Measurements from ENCODE around the gene IGFL3. TPM values are rescaled to one million over a fixed set of nuclear protein-coding genes. Genes with fewer than 3 reads are reported as not detected.

The IGFL3 gene
- polyA plus RNA-seq, 3 donors, result not detected

- Histone ChIP-seq H3K79me2 (ENCODE audit: insufficient read depth, low read length) (no peaks in the 10 kb centered on the region), H2AFZ (ENCODE audit: insufficient read depth, low read depth, low read length, poor library complexity, severe bottlenecking) (no peak overlapping the region), H3K27ac (ENCODE audit: low read depth in 1 of 2, low read length in 2 of 2) (no peak overlapping the region), H3K27me3 (ENCODE audit: control insufficient read depth in 2 of 2, insufficient read depth in 2 of 2, low read length in 2 of 2) (peaks cover 4 to 7% of the 10 kb centered on the region in 2 donors), H3K36me3 (replicated peaks in 1 of 2; ENCODE audit: control insufficient read depth in 1 of 2, insufficient read depth in 2 of 2, low read length in 2 of 2) (no peaks in the 10 kb centered on the region), H3K4me2 (replicated peaks; ENCODE audit: extremely low read depth, low read length, poor library complexity, severe bottlenecking) (no peak overlapping the region), H3K4me3 (replicated peaks in 1 of 3; ENCODE audit: low read depth in 2 of 3, low read length in 3 of 3) (no peak overlapping the region), H3K9me3 (replicated peaks in 1 of 2; ENCODE audit: control insufficient read depth in 1 of 2, insufficient read depth in 1 of 2, low read length in 2 of 2) (no peaks in the 10 kb centered on the region), H4K20me1 (ENCODE audit: insufficient read depth, low read length) (no peaks in the 10 kb centered on the region), H3K9ac (ENCODE audit: insufficient read depth, low read length, poor library complexity, severe bottlenecking) (no peak overlapping the region), H3K4me1 (ENCODE audit: control insufficient read depth in 1 of 2, insufficient read depth in 2 of 2, low read length in 2 of 2) (no peaks in the 10 kb centered on the region)
- no peaks in the 10 kb centered on the region for H3K36me3 Mint-ChIP-seq
- H3K27ac Mint-ChIP-seq, result no peak overlapping the region
- no peak overlapping the region for H3K4me3 Mint-ChIP-seq
- peaks cover 12 to 15% (median 15%) of the 10 kb centered on the region in 3 donors for H3K27me3 Mint-ChIP-seq (ENCODE audit: low read depth in 3 of 3)
- H3K9me3 Mint-ChIP-seq, result peaks cover 0 to 2% (median 0%) of the 10 kb centered on the region in 7 donors
- intact Hi-C loops (cut with micrococcal nuclease), result no loop called here
- WGBS (ENCODE audit: insufficient coverage), result no CpG with 5 or more reads among the region's 3 CpGs
- DNase-seq, result no peak
- H3K4me1 Mint-ChIP-seq, result no peaks in the 10 kb centered on the region
- no peak for TF ChIP-seq CTCF (IDR thresholded peaks at IDR 0.05)
Measured at GRCh38 chr19:46116121-46116520, 8.4 kb downstream of the IGFL3 start.

DNA sequence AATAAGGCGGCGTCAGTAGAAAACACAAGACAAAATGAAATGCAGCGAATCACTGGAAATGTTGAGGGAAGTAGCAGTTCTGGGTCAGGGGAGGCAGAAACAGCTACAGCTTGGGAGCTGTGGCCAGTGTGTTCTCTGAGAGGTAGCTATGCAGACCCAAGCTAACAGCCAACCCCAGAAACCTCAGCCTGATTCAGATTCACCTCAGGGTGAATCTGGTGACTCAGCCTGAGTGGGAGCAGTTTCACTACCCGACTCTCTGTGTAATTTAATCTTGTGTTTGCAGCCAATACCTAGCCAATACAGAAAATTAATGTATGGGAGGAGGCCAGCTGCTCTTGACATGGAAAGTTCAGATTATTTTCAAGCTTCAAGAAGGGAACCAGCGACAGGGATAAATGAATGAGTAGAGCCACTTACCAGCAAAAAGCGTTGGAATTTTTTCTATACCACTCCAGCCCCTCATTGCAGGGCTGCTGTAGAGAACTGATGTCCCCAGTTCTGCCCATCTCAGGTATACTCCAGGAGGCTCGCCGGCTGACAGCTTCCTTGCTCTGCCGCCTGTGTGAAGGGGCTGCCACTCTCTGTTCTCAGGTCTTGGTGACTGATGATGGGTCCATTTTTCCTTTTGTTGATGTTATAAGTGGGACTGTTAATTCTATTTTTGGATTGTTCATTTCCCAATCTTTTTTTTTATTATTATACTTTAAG is 8.9 kb downstream of the IGFL3 start:
- Histone ChIP-seq H3K36me3 (replicated peaks in 1 of 2; ENCODE audit: control insufficient read depth in 1 of 2, insufficient read depth in 2 of 2, low read length in 2 of 2) (no peaks in the 10 kb centered on the region), H3K9ac (ENCODE audit: insufficient read depth, low read length, poor library complexity, severe bottlenecking) (no peak overlapping the region), H3K4me2 (replicated peaks; ENCODE audit: extremely low read depth, low read length, poor library complexity, severe bottlenecking) (no peak overlapping the region), H4K20me1 (ENCODE audit: insufficient read depth, low read length) (no peaks in the 10 kb centered on the region), H3K27me3 (ENCODE audit: control insufficient read depth in 2 of 2, insufficient read depth in 2 of 2, low read length in 2 of 2) (peaks cover 4 to 8% of the 10 kb centered on the region in 2 donors), H3K4me3 (replicated peaks in 1 of 3; ENCODE audit: low read depth in 2 of 3, low read length in 3 of 3) (no peak overlapping the region), H2AFZ (ENCODE audit: insufficient read depth, low read depth, low read length, poor library complexity, severe bottlenecking) (no peak overlapping the region), H3K79me2 (ENCODE audit: insufficient read depth, low read length) (no peaks in the 10 kb centered on the region), H3K9me3 (replicated peaks in 1 of 2; ENCODE audit: control insufficient read depth in 1 of 2, insufficient read depth in 1 of 2, low read length in 2 of 2) (no peaks in the 10 kb centered on the region), H3K4me1 (ENCODE audit: control insufficient read depth in 1 of 2, insufficient read depth in 2 of 2, low read length in 2 of 2) (no peaks in the 10 kb centered on the region), H3K27ac (ENCODE audit: low read depth in 1 of 2, low read length in 2 of 2) (no peak overlapping the region)
- WGBS (ENCODE audit: insufficient coverage), result 90% methylated on average over 3 of the region's 9 CpGs
- Mint-ChIP-seq H3K27me3 (ENCODE audit: low read depth in 3 of 3) (peaks cover 11 to 15% (median 15%) of the 10 kb centered on the region in 3 donors), H3K36me3 (no peaks in the 10 kb centered on the region), H3K4me1 (no peaks in the 10 kb centered on the region), H3K27ac (no peak overlapping the region), H3K4me3 (no peak overlapping the region), H3K9me3 (peaks cover 0 to 2% (median 0%) of the 10 kb centered on the region in 7 donors)
- no peak for TF ChIP-seq CTCF (IDR thresholded peaks at IDR 0.05)
- DNase-seq, result no peak
- intact Hi-C loops (cut with micrococcal nuclease), result no loop called here
